Keratinocyte (primary cell): ENCODE results near the gene DHCR7. TPM values are rescaled to one million over a fixed set of nuclear protein-coding genes. Genes with fewer than 3 reads are reported as not detected.

Experiments used
- DNase-seq: peaks from one replicate; pipeline ENCODE4 v3.0.0-alpha.2; 2011; ENCODE audit warnings: low read depth, missing footprints, low spot score
- FAIRE-seq: peaks from 2 replicates; lab custom pipeline; 2011; peaks lifted over from hg19 to GRCh38; lab: Jason Lieb, UNC
- H2AFZ ChIP-seq: 2 replicates; pipeline ENCODE4 v1.6.0; 2012; ENCODE audit warnings: low read length, control low read depth, inconsistent platforms; ENCODE audit not compliant: control insufficient read depth
- H3K27ac ChIP-seq: 2 replicates; pipeline ENCODE4 v1.5.1; 2011; ENCODE audit warnings: low read length; ENCODE audit not compliant: control insufficient read depth, insufficient read depth
- H3K27me3 ChIP-seq: 3 replicates; pipeline ENCODE4 v1.6.0; 2011; ENCODE audit warnings: low read length; ENCODE audit not compliant: control insufficient read depth, insufficient read depth; ENCODE audit errors: extremely low read depth
- H3K36me3 ChIP-seq, 2 experiments: 2 replicates in 1 of 2; 3 replicates in 1 of 2; pipeline ENCODE4 v1.5.1; 2011; ENCODE audit warnings: low read length in 2 of 2, mild to moderate bottlenecking in 1 of 2; ENCODE audit not compliant: control insufficient read depth in 2 of 2, insufficient read depth in 2 of 2; ENCODE audit errors: extremely low read depth in 1 of 2
- H3K4me1 ChIP-seq: 3 replicates; pipeline ENCODE4 v1.5.1; 2011; ENCODE audit warnings: low read length; ENCODE audit not compliant: control insufficient read depth, insufficient read depth; ENCODE audit errors: extremely low read depth
- H3K4me2 ChIP-seq: 3 replicates; pipeline ENCODE4 v1.6.0; 2011; ENCODE audit warnings: low read depth, low read length; ENCODE audit not compliant: control insufficient read depth, insufficient read depth; ENCODE audit errors: extremely low read depth
- H3K4me3 ChIP-seq, 3 experiments: fragments of 200-600 bp in 1 of 3; sonication (generic) in 1 of 3; 2 replicates in 2 of 3; 3 replicates in 1 of 3; pipeline ENCODE4 v1.5.1; 2011 to 2016; ENCODE audit warnings: low read length in 3 of 3, mild to moderate bottlenecking in 3 of 3, control low read depth in 2 of 3, inconsistent platforms in 1 of 3, low read depth in 1 of 3, mixed read lengths in 1 of 3, mixed run types in 1 of 3, moderate library complexity in 1 of 3; ENCODE audit not compliant: control insufficient read depth in 2 of 3, insufficient read depth in 2 of 3; ENCODE audit errors: extremely low read depth in 1 of 3
- H3K79me2 ChIP-seq: 2 replicates; pipeline ENCODE4 v1.6.0; 2012; ENCODE audit warnings: low read length; ENCODE audit not compliant: control insufficient read depth, insufficient read depth
- H3K9ac ChIP-seq: 3 replicates; pipeline ENCODE4 v1.6.0; 2011; ENCODE audit warnings: low read length; ENCODE audit not compliant: control insufficient read depth, insufficient read depth; ENCODE audit errors: extremely low read depth
- H3K9me1 ChIP-seq: 3 replicates; pipeline ENCODE4 v1.6.0; 2011; ENCODE audit warnings: low read length; ENCODE audit not compliant: control insufficient read depth, insufficient read depth; ENCODE audit errors: extremely low read depth
- H3K9me3 ChIP-seq: 2 replicates; pipeline ENCODE4 v1.5.1; 2012; ENCODE audit warnings: low read depth, low read length; ENCODE audit not compliant: control insufficient read depth
- H4K20me1 ChIP-seq: 3 replicates; pipeline ENCODE4 v1.6.0; 2011; ENCODE audit warnings: low read length; ENCODE audit not compliant: control insufficient read depth, insufficient read depth; ENCODE audit errors: extremely low read depth
- EZH2 ChIP-seq: IDR thresholded peaks from one replicate; pipeline ENCODE4 v1.6.1; 2012; ENCODE audit warnings: inconsistent platforms, mild to moderate bottlenecking, low read length, moderate library complexity
- dilution Hi-C: fragments of 300-500 bp; cut with MboI; formaldehyde crosslinking; loops from one replicate; pipeline ENCODE4 v1.7.0; 2020; ENCODE audit warnings: low sequenced_read_pairs; ENCODE audit not compliant: extremely low pct_ligation_motif_present
- polyA plus RNA-seq, 5 experiments: library from polyadenylated mRNA; depleted of rRNA in 3 of 5; stranded (reverse) in 3 of 5; stranded (forward) in 1 of 5; unstranded in 1 of 5; fragments of >200 nt; gene quantifications; 1 replicate in 1 of 5; 2 replicates in 3 of 5; 3 replicates in 1 of 5; pipeline versions ENCODE4 v1.2.1 to v1.2.3, GENCODE V29; 2011 to 2012; ENCODE audit warnings: missing spikeins in 2 of 5, low read depth in 1 of 5, low replicate concordance in 1 of 5
- TF ChIP-seq, protein P1 (sequence below), 3 experiments: IDR thresholded peaks in 1 of 3; conservative IDR thresholded peaks in 1 of 3; optimal IDR thresholded peaks in 1 of 3; 2 replicates in 2 of 3; 3 replicates in 1 of 3; pipeline versions ENCODE3 to v1.5.1; 2011; ENCODE audit warnings: low read length in 3 of 3, mild to moderate bottlenecking in 3 of 3, moderate library complexity in 2 of 3, control low read depth in 1 of 3, inconsistent platforms in 1 of 3; ENCODE audit not compliant: insufficient read depth in 2 of 3; ENCODE audit errors: extremely low read depth in 1 of 3

Gene DHCR7
- polyA plus RNA-seq, 1 donor (not counting 4 experiments of a cell fraction or from before 2014, with no cell fraction given) = 143 TPM

DNA sequence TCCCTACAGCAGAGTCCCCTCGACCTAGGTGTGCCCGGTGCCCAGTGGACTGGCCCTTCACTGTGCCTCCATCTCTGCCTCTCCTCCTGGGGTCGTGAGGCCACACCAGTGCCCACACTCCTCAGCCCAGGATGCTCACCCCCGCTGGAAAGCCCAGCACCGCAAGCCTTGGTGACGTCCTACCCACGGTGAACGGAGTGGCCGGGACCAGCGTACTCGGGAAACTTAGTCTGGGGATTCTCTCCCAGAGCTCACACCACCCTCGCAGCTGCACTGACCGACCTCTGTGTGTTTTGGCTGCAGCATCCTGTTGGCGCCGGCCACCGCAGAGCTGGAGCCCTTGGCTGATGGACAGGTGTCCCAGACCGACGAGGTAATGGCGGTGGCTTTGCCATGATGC lies 43.3 kb upstream of the DHCR7 start:
- H4K20me1 ChIP-seq = no peaks in the 10 kb centered on the region
- no peak overlapping the region for H3K4me2 ChIP-seq
- dilution Hi-C loops = no loop called here
- FAIRE-seq (no peak), DNase-seq (no peak)
- H2AFZ ChIP-seq = no peak overlapping the region
- H3K9ac ChIP-seq = no peak overlapping the region
- H3K9me3 ChIP-seq = no peaks in the 10 kb centered on the region
- TF ChIP-seq EZH2 = no peak
- TF ChIP-seq, protein P1, sequence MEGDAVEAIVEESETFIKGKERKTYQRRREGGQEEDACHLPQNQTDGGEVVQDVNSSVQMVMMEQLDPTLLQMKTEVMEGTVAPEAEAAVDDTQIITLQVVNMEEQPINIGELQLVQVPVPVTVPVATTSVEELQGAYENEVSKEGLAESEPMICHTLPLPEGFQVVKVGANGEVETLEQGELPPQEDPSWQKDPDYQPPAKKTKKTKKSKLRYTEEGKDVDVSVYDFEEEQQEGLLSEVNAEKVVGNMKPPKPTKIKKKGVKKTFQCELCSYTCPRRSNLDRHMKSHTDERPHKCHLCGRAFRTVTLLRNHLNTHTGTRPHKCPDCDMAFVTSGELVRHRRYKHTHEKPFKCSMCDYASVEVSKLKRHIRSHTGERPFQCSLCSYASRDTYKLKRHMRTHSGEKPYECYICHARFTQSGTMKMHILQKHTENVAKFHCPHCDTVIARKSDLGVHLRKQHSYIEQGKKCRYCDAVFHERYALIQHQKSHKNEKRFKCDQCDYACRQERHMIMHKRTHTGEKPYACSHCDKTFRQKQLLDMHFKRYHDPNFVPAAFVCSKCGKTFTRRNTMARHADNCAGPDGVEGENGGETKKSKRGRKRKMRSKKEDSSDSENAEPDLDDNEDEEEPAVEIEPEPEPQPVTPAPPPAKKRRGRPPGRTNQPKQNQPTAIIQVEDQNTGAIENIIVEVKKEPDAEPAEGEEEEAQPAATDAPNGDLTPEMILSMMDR (optimal IDR thresholded peaks at IDR 0.05 in 1 of 3, IDR thresholded peaks at IDR 0.05 in 1 of 3, conservative IDR thresholded peaks at IDR 0.05 in 1 of 3; ENCODE audit: extremely low read depth in 1 of 3, insufficient read depth in 2 of 3, low read length in 3 of 3) = no peak
- H3K9me1 ChIP-seq = peaks cover 2% of the 10 kb centered on the region
- H3K4me1 ChIP-seq = peaks cover 21% of the 10 kb centered on the region
- H3K36me3 ChIP-seq = peaks cover 20 to 33% of the 10 kb centered on the region in 2 experiments
- H3K4me3 ChIP-seq = no peak overlapping the region
- H3K27me3 ChIP-seq = no peaks in the 10 kb centered on the region
- no peaks in the 10 kb centered on the region for H3K79me2 ChIP-seq
- no peak overlapping the region for H3K27ac ChIP-seq

DNA sequence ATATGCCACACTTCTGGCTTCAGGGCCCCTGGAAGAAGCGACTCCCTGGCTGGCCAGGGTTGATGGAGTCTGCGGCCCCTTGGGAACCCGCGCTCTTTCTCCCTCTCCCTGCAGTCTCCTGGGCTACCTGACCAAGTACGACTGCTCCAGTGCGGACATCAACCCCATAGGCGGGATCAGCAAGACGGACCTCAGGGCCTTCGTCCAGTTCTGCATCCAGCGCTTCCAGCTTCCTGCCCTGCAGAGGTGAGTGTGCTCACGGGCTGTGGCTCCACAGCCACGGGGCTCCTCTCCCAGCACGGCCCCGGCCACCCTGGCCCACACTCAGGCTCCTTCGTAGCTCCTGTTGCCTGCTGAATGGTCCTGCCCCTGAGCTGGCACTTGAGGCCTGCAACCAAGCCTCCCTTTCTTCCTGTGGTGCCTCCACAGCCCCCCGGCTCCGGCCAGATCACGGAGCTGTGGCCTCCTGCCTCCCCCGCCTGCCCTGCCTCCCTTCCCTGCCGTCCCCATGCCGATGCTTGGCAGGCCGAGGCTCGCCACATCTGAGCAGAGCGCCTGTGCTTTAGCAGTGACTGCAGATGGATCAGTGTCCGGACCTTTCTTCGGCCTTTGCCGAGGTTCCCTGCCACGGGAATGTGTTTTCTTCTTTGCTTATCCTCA lies 42.7 kb upstream of the DHCR7 start:
- H3K4me2 ChIP-seq = no peak overlapping the region
- no peaks in the 10 kb centered on the region for H4K20me1 ChIP-seq
- no peaks in the 10 kb centered on the region for H3K79me2 ChIP-seq
- TF ChIP-seq EZH2 = no peak
- TF ChIP-seq, protein P1 (optimal IDR thresholded peaks at IDR 0.05 in 1 of 3, IDR thresholded peaks at IDR 0.05 in 1 of 3, conservative IDR thresholded peaks at IDR 0.05 in 1 of 3; ENCODE audit: extremely low read depth in 1 of 3, insufficient read depth in 2 of 3, low read length in 3 of 3) = no peak
- no peak for DNase-seq
- H2AFZ ChIP-seq = no peak overlapping the region
- peaks cover 21% of the 10 kb centered on the region for H3K4me1 ChIP-seq
- no peak overlapping the region for H3K4me3 ChIP-seq
- dilution Hi-C loops = no loop called here
- peaks cover 17 to 34% of the 10 kb centered on the region in 2 experiments for H3K36me3 ChIP-seq
- no peak overlapping the region for H3K27ac ChIP-seq
- FAIRE-seq = no peak
- no peaks in the 10 kb centered on the region for H3K27me3 ChIP-seq
- no peaks in the 10 kb centered on the region for H3K9me3 ChIP-seq
- H3K9ac ChIP-seq = no peak overlapping the region
- H3K9me1 ChIP-seq = peaks cover 2% of the 10 kb centered on the region
